GM12892 (cell line): ENCODE measurements around the gene CASKIN2.

Source experiments
- POLR2A ChIP-seq: IDR thresholded peaks from 2 replicates; pipeline ENCODE4 v1.6.1; 2011; ENCODE audit warnings: low read depth, low read length, control low read depth
- POLR2AphosphoS5 ChIP-seq: IDR thresholded peaks from 2 replicates; pipeline ENCODE4 v1.6.1; 2011; ENCODE audit warnings: low read depth, low read length, control low read depth

DNA sequence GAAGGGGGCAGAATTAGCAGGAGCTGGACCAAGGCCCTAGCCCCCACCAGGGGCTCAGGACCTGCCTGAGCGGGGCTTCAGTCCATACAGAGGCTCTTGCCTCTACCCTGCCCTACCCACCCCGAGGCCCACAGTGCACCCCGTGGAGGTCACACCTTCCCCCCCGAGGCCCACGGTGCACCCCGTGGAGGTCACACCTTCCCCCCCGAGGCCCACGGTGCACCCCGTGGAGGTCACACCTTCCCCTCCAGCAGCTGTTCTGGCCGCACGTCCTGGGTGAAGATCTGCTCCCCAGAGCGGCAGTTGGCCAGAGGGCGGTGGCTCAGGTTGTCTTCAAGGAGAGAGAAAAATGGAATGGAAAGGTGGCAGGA is 11.4 kb downstream of the CASKIN2 start:
- TF ChIP-seq POLR2AphosphoS5, result no peak
- no peak for TF ChIP-seq POLR2A
